Gastroesophageal sphincter (tissue), 3 donors: Measurements from ENCODE around the gene TGFBR3.

Source experiments
- CTCF ChIP-seq, 4 experiments: fragments of 200-600 bp in 2 of 4; fragments of 450-650 bp in 2 of 4; sonication (generic) in 1 of 4; IDR thresholded peaks; one replicate each; pipeline ENCODE4 v1.5.1; 2017 to 2019; ENCODE audit warnings: antibody characterized with exemption in 4 of 4, mild to moderate bottlenecking in 2 of 4, moderate library complexity in 2 of 4
- POLR2A ChIP-seq, 2 donors: fragments of 450-650 bp; IDR thresholded peaks; one replicate each; pipeline ENCODE4 v1.6.1; 2017; ENCODE audit warnings: antibody characterized with exemption in 2 of 2, mild to moderate bottlenecking in 2 of 2, moderate library complexity in 1 of 2

DNA sequence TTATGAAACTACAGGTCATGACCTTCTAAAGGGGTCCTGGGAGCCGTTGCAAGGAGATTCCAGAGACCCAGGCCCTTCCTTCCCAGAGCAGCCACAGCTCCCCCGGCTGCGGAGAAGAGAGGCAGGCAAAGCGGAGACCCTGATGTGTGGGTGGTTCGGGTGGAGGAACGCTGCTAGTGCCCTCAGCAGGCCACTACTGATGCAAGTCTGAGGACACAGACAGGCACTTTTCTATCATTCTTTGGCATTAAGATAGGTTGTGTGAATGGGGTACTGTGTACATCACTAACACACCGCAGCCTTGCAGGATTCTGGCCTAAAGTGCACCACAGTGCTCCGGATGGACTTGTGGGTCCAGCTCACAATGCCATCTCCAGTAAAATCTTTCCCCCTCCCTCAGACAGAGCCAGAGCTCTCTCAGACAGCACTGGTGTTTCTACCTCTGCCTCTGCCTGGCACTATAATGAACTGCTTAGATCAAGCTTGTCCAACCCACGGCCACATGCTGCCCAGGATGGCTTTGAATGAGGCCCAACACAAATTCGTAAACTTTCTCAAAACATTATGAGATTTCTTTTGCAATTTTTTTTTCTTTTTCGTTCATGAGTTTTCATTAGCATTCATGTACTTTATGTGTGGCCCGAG lies 121.4 kb downstream of the TGFBR3 start:
- TF ChIP-seq CTCF (IDR thresholded peaks at IDR 0.05): no peak
- no peak for TF ChIP-seq POLR2A (IDR thresholded peaks at IDR 0.05)
